ENCODE data around the gene GPR62.

The GPR62 gene

GRCh38 chr3:51933471-51934138, 21.6 kb upstream of the GPR62 start:
- H3K9me3 Mint-ChIP-seq, result no peaks in the 10 kb centered on the region
- no peaks in the 10 kb centered on the region for H3K4me1 Mint-ChIP-seq
- H3K36me3 Mint-ChIP-seq (ENCODE audit: insufficient read depth), result peaks cover 19% of the 10 kb centered on the region

GRCh38 chr3:51934139-51934850, 20.9 kb upstream of the GPR62 start:
- no peak overlapping the region for H3K27ac Mint-ChIP-seq (ENCODE audit: low read depth)
- H3K4me1 Mint-ChIP-seq, result peaks cover 4% of the 10 kb centered on the region

More at GRCh38 chr3:51933471-51934138, 21.6 kb upstream of the GPR62 start:
- Mint-ChIP-seq H3K27ac (ENCODE audit: low read depth) (no peak overlapping the region), H3K27me3 (no peaks in the 10 kb centered on the region), H3K4me3 (no peak overlapping the region)
- ATAC-seq (replicated peaks; ENCODE audit: extremely low read depth, poor library complexity, severe bottlenecking), result no peak
- peak in 1 of 2 donors; percentile 6 for DNase-seq (ENCODE audit: low spot score in 2 of 2)

DNA sequence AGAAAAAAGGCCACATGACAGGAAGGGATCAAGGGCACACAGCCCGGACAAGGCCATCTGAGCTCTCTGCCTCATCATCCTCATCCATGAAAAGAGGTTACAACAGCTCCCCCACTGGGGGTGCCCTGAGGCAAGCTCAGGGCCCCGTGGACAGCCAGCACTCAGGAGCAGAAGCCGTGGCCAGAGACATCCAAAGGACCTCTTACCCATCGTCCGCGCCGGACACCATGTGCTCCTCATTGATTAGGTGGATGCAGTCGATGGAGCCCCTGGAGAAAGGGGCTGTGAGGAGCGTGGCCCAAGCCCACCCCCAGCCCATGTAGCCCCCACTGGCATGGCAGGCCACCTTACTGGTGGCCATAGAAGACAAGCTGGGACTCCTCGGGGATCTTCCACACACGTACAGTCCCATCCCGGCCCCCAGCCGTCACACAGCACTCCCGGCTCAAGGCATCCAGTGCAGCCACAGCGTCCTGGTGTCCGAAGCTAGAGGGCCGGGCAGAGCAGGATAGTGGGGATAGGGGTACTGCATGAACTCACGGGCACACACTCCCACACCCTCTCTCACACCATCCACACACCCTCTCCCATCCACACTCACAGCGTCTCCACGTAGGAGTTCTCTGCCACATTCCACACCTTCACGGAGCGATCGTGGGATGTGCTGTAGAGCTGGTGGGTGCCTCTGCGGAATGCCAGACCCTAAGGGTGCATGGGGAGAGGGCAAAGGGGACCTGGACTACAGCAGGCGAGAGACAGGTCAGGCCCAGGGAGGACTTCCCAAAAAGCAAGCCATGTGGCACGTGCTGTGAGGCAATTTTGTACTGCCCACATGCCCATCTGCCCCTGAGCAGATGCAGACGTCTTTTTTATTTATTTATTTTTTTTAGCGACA, 19.9 kb upstream of the GPR62 start:
- no peak overlapping the region for H3K4me3 Mint-ChIP-seq
- no peak overlapping the region for H3K27ac Mint-ChIP-seq (ENCODE audit: low read depth)
- no peaks in the 10 kb centered on the region for H3K9me3 Mint-ChIP-seq
- H3K27me3 Mint-ChIP-seq, result no peaks in the 10 kb centered on the region
- H3K36me3 Mint-ChIP-seq (ENCODE audit: insufficient read depth), result peaks cover 20% of the 10 kb centered on the region
- ATAC-seq (replicated peaks; ENCODE audit: extremely low read depth, poor library complexity, severe bottlenecking) (no peak), DNase-seq (ENCODE audit: low spot score in 2 of 2) (no peak)
- H3K4me1 Mint-ChIP-seq, result peaks cover 7% of the 10 kb centered on the region

More at GRCh38 chr3:51934139-51934850, 20.9 kb upstream of the GPR62 start:
- Mint-ChIP-seq H3K4me3 (no peak overlapping the region), H3K9me3 (no peaks in the 10 kb centered on the region), H3K27me3 (no peaks in the 10 kb centered on the region), H3K36me3 (ENCODE audit: insufficient read depth) (peaks cover 19% of the 10 kb centered on the region)
- no peak for ATAC-seq (replicated peaks; ENCODE audit: extremely low read depth, poor library complexity, severe bottlenecking)
- DNase-seq (ENCODE audit: low spot score in 2 of 2), result peak in 1 of 2 donors; percentile 4

DNA sequence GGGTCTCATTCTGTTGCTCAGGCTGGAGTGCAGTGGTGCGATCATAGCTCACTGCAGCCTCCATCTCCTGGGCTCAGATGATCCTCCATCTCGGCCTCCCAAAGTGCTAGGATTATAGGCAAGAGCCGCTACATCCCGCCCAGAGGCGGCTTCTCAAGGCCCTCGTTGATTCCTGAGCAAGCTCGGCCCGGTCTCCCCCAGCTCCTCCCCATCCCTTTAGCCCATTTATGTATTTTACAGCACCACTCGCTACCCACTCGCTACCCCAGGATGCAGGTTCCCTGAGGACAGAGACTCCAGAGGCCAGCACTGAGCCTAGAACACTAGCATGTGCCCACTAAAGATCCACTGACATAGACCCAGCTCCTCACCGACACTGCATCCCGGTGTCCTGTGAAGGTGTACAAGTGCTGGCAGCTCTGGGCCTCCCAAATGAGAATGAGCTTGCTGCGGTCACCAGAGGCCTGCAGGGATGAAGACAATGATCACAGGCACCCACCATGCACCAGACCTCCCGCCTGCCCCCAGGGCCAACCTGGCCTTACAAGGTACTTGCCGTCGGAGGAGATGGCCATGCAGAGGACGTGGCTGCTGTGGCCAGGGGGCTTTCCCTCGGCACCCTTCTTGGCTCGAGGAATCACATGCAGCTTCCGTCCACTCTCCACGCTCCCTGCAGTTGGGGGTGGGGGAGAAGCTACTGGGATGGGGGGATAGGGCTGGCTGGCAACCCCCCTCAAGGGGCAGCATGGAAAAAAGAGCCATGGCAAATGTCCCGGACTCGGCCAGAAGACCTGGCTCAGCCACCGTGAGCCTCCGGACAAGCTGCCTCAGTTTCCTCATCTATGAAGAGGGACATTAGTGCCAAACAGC, 19.1 kb upstream of the GPR62 start:
- Mint-ChIP-seq H3K36me3 (ENCODE audit: insufficient read depth) (peaks cover 20% of the 10 kb centered on the region), H3K4me3 (no peak overlapping the region), H3K4me1 (peaks cover 16% of the 10 kb centered on the region), H3K27me3 (no peaks in the 10 kb centered on the region), H3K9me3 (no peaks in the 10 kb centered on the region), H3K27ac (ENCODE audit: low read depth) (no peak overlapping the region)
- ATAC-seq (replicated peaks; ENCODE audit: extremely low read depth, poor library complexity, severe bottlenecking) (no peak), DNase-seq (ENCODE audit: low spot score in 2 of 2) (no peak)

GRCh38 chr3:51937014-51937413, 18.2 kb upstream of the GPR62 start:
- no peak overlapping the region for H3K4me3 Mint-ChIP-seq
- peaks cover 25% of the 10 kb centered on the region for H3K4me1 Mint-ChIP-seq
- no peaks in the 10 kb centered on the region for H3K27me3 Mint-ChIP-seq
- H3K9me3 Mint-ChIP-seq, result no peaks in the 10 kb centered on the region
- DNase-seq (ENCODE audit: low spot score in 2 of 2), result no peak
- H3K27ac Mint-ChIP-seq (ENCODE audit: low read depth), result no peak overlapping the region
- H3K36me3 Mint-ChIP-seq (ENCODE audit: insufficient read depth), result peaks cover 23% of the 10 kb centered on the region
- no peak for ATAC-seq (replicated peaks; ENCODE audit: extremely low read depth, poor library complexity, severe bottlenecking)

GRCh38 chr3:51937611-51938450, 17.4 kb upstream of the GPR62 start:
- H3K9me3 Mint-ChIP-seq, result no peaks in the 10 kb centered on the region
- H3K36me3 Mint-ChIP-seq (ENCODE audit: insufficient read depth), result peaks cover 23% of the 10 kb centered on the region
- ATAC-seq (replicated peaks; ENCODE audit: extremely low read depth, poor library complexity, severe bottlenecking), result no peak
- no peak overlapping the region for H3K27ac Mint-ChIP-seq (ENCODE audit: low read depth)
- no peaks in the 10 kb centered on the region for H3K27me3 Mint-ChIP-seq
- H3K4me1 Mint-ChIP-seq, result peaks cover 32% of the 10 kb centered on the region
- no peak for DNase-seq (ENCODE audit: low spot score in 2 of 2)
- H3K4me3 Mint-ChIP-seq, result no peak overlapping the region

- DNase-seq (ENCODE audit: low spot score in 2 of 2) (no peak), ATAC-seq (replicated peaks; ENCODE audit: extremely low read depth, poor library complexity, severe bottlenecking) (no peak)
- Mint-ChIP-seq H3K27me3 (no peaks in the 10 kb centered on the region), H3K9me3 (no peaks in the 10 kb centered on the region), H3K4me3 (no peak overlapping the region), H3K4me1 (peaks cover 35% of the 10 kb centered on the region), H3K36me3 (ENCODE audit: insufficient read depth) (peaks cover 23% of the 10 kb centered on the region), H3K27ac (ENCODE audit: low read depth) (no peak overlapping the region)
These were observed 16.3 kb upstream of the GPR62 start for GRCh38 chr3:51938780-51939425.

GRCh38 chr3:51940648-51941462, 14.3 kb upstream of the GPR62 start:
- H3K27ac Mint-ChIP-seq (ENCODE audit: low read depth), result peak overlapping the region; percentile 95
- DNase-seq (ENCODE audit: low spot score in 2 of 2), result no peak
- H3K4me1 Mint-ChIP-seq, result peaks cover 35% of the 10 kb centered on the region

GRCh38 chr3:51941463-51941797, 13.8 kb upstream of the GPR62 start:
- Mint-ChIP-seq H3K36me3 (ENCODE audit: insufficient read depth) (peaks cover 14% of the 10 kb centered on the region), H3K9me3 (no peaks in the 10 kb centered on the region), H3K27ac (ENCODE audit: low read depth) (peak overlapping the region; percentile 95), H3K4me3 (peak overlapping the region; percentile 92), H3K4me1 (peaks cover 35% of the 10 kb centered on the region), H3K27me3 (no peaks in the 10 kb centered on the region)
- no peak for DNase-seq (ENCODE audit: low spot score in 2 of 2)
- no peak for ATAC-seq (replicated peaks; ENCODE audit: extremely low read depth, poor library complexity, severe bottlenecking)

More at GRCh38 chr3:51940648-51941462, 14.3 kb upstream of the GPR62 start:
- Mint-ChIP-seq H3K4me3 (peak overlapping the region; percentile 92), H3K27me3 (no peaks in the 10 kb centered on the region), H3K36me3 (ENCODE audit: insufficient read depth) (peaks cover 17% of the 10 kb centered on the region), H3K9me3 (no peaks in the 10 kb centered on the region)
- ATAC-seq (replicated peaks; ENCODE audit: extremely low read depth, poor library complexity, severe bottlenecking), result no peak

DNA sequence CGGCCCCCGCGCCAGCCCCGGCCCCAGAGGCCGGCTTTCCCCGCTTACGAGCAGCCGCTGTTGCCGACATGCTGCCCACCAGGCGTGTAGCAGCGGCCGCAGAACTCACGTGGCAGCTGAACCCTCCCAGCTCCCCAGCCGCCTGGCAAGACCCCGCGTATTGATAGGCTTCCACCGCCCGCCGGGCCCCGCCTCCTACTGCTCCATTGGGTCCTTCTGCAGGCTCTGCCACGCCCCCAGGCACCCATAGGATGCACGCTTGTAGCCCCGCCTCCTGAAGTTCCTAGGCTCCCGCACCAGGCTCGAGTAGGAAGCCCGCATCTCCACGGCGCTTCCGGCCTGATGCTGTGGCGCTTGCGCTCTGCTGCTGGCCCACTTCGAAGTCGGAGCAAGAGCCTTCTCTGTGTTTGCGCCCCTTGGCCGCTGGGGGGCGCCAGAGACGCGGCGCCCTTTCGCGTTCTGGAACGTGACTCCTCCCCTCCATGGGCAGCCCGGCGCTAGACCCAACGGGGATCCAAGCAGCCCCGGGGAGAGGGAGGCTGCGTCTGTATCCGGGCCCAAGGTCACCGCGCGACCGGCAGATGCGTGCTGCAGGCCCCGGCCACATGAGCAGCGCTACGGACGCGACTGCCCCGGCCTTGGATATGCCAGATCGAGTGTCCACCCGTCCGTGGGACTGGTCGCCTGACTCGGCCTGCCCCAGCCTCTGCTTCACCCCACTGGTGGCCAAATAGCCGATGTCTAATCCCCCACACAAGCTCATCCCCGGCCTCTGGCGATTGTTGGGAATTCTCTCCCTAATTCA, 13.2 kb upstream of the GPR62 start, which contains the start of the genes PARP3 and RRP9:
Gene PARP3 (plus strand): TSS at position 566 of the 805 bp plus-strand sequence. CDS start 993 bp downstream, outside the sequence.
Gene RRP9 (minus strand): TSS at position 107 of the 805 bp plus-strand sequence. CDS start 37 bp downstream, at position 70.
- Mint-ChIP-seq H3K4me3 (peak within 1 kb of the TSS; percentile 92), H3K4me1 (peaks cover 35% of the 10 kb centered on the region), H3K9me3 (no peaks in the 10 kb centered on the region), H3K27ac (ENCODE audit: low read depth) (peak within 1 kb of the TSS; percentile 95), H3K27me3 (no peaks in the 10 kb centered on the region), H3K36me3 (ENCODE audit: insufficient read depth) (peaks cover 14% of the 10 kb centered on the region)
- peak; percentile 91 for ATAC-seq (replicated peaks; ENCODE audit: extremely low read depth, poor library complexity, severe bottlenecking)
- DNase-seq (ENCODE audit: low spot score in 2 of 2), result peak; percentile 98 to 99

Measured in central memory CD8-positive, alpha-beta T cell (primary cell).